Aortic smooth muscle cell (primary cell): ENCODE measurements around the gene PLEKHA7. TPM values are rescaled to one million over a fixed set of nuclear protein-coding genes. Genes with fewer than 3 reads are reported as not detected.

Experiments used
- total RNA-seq: library from RNA; depleted of rRNA; stranded (reverse); fragments of >200 nt; gene quantifications from 2 replicates; pipeline ENCODE4 v1.2.3, GENCODE V29; 2014

Gene PLEKHA7, protein sequence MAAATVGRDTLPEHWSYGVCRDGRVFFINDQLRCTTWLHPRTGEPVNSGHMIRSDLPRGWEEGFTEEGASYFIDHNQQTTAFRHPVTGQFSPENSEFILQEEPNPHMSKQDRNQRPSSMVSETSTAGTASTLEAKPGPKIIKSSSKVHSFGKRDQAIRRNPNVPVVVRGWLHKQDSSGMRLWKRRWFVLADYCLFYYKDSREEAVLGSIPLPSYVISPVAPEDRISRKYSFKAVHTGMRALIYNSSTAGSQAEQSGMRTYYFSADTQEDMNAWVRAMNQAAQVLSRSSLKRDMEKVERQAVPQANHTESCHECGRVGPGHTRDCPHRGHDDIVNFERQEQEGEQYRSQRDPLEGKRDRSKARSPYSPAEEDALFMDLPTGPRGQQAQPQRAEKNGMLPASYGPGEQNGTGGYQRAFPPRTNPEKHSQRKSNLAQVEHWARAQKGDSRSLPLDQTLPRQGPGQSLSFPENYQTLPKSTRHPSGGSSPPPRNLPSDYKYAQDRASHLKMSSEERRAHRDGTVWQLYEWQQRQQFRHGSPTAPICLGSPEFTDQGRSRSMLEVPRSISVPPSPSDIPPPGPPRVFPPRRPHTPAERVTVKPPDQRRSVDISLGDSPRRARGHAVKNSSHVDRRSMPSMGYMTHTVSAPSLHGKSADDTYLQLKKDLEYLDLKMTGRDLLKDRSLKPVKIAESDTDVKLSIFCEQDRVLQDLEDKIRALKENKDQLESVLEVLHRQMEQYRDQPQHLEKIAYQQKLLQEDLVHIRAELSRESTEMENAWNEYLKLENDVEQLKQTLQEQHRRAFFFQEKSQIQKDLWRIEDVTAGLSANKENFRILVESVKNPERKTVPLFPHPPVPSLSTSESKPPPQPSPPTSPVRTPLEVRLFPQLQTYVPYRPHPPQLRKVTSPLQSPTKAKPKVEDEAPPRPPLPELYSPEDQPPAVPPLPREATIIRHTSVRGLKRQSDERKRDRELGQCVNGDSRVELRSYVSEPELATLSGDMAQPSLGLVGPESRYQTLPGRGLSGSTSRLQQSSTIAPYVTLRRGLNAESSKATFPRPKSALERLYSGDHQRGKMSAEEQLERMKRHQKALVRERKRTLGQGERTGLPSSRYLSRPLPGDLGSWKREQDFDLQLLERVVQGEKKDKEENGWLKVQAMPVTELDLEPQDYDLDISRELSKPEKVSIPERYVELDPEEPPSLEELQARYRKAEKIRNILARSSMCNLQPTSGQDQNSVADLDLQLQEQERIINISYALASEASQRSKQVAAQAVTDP
- 0.26 and 0.31 TPM in 2 replicates for total RNA-seq

DNA sequence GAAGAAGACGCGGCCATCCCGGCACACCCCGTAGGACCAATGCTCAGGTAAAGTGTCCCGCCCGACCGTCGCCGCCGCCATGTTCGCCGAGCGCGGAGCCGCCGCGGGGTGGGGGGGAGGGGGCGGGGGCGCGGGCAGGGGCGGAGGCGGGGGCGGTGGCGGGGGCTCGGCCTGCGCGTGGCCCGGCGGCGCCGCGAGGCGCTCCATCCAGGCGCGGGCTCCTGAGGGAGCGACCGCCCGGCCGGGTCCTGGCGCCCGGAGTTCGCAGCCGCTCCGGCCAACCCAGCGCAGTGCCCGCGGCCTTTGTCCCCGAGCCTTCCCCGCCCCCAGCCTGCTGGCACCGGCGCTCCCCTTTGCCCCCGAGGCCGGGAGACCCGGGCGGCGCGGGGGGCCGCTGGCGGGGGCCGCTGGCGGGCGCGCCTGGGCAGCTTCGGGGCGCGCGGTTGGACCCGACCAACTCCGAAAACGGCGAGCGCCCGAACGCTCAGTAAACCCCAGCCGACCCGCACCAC, at the start of gene PLEKHA7:
Gene PLEKHA7, minus strand, starts transcription at position 94 of the 512 bp plus-strand sequence. Its CDS starts 13 bp downstream, at position 81.

DNA sequence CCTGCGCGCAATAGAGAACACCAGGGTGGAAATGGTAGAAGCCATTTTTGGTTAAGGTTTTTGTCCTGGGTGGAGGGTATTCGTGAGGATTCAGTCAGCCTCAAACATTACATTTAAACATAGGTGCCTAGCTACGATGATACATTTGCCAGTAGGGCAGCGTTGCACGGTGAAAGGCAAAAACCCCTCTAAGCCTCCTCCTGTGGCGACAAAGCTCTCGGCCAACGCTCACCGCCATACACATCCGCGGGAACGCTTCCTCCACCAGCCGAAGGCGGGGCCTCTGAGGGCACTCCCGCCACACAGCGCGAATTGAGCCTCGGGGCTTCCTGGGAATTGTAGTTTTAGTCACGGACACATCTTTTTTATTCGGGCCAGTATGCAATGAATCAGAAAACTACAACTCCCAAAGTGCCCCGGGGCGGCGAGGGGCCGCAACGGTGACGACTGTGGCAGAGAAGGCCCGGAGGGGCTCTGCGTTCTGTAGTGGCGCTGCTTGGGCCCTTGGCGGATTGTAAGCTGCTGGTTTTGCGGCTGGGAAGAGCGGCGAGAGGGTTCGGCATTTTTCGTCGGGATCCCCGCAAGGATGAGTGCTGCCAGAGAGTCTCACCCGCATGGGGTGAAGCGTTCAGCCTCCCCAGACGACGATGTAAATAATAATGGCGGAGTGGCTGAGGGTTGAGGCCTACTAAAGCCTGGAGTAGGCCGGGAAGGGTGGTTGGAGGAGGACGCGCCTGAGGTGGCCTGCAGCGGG, 275.8 kb downstream of the PLEKHA7 start, which contains the start of gene C11orf58:
Gene C11orf58, plus strand, starts transcription at position 455 of the 754 bp plus-strand sequence. Its CDS starts 132 bp downstream, at position 587.

Other genes with a start within 250 kb of the PLEKHA7 start
- gene RPS13, start 63.3 kb upstream of the PLEKHA7 start, total RNA-seq, result 807 and 870 TPM in 2 replicates
- gene PIK3C2A, start 193.6 kb upstream of the PLEKHA7 start, total RNA-seq, result 51.5 and 59.6 TPM in 2 replicates